Limb (tissue), 2 donors: ENCODE data around the gene IRX6.

Source experiments
- DNase-seq, 2 donors: peaks; one replicate each; pipeline ENCODE4 v3.0.0-alpha.2; 2016; ENCODE audit errors: extremely low spot score in 2 of 2

Gene IRX6

GRCh38 chr16:55323637-55324271 is at the start of gene IRX6:
Gene IRX6, plus strand, starts transcription at chr16:55324203. Its CDS starts 889 bp downstream, at chr16:55325092.
- peak; percentile 23 to 77 for DNase-seq

DNA sequence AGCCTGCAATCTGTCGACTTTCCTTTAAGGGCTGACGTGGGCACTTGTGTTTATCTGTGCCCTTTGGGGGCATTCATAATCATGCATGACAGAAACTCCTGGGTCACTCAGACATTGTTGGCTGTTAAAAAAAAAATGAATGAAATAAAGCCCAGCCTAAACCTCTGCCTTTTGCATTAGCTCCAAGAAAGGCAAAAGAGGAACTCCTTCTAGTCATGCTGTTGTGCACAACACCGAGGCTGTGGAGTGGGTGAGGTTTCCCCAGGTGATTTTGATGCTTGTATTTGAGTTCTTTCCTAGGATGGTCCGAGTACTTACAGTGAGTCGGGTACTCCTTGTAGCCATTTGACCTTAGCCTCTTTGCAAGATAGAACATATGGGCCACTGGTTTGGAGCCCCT is 49.6 kb upstream of the IRX6 start:
- DNase-seq: no peak

DNA sequence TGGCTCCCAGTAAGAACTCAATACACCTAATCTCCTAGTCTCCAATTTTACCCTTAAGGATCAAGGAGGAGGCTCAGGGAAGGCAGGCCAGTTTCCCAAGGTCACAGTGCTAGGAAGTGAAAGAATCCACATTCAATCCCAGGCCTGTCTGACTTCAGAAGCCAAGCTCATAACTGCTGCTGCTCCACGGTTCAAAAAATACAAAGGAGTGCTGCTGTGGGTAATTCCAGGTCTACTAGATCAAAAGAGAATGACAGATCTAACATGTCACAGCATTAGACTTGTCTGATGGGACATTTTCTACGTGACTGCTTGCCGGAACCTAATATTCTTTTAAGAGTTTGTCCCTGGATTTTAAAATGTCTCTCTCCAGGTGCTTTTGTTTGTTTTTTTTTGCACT is 48.8 kb upstream of the IRX6 start:
- no peak for DNase-seq

DNA sequence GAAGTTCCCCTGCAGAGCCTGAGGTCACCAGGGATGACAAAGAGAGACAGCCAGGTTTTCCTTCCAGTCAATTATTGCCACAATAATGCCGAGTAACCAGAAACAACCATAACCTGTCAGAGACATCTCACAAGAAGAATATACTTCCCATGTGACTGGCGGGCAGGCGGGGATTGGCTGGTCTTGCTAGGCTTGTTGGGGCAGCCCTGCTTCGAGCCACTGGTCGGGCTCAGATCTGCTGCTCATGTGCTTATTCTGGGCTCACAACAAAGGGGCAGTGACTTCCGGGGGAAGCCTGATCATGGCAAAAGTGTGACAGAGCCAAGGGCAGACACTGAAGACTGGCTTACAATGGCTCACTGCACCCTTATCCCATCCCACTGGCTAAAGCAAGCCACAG is 48.1 kb upstream of the IRX6 start:
- no peak for DNase-seq

DNA sequence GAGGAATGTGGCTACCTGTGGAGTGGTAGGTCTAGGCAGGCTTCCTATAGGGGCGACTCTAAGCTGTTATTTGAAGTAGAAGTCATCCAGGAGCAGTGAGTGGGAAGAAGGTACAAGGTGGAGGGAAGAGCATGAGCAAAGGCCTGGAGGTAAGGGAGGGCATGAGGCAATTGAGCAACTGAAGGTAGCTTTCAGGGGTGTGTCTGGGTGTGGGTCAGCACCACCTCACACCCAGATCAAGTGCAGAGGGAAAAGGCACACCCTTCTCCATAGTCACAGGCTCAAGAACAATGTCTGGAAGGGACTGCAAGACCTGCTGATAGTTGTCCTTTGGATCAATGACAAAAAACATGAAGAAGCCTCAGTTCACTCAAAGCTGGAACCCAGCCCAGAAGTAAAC is 46.5 kb upstream of the IRX6 start:
- DNase-seq: no peak

- DNase-seq: no peak
Observed at GRCh38 chr16:55279598-55279997, 44.4 kb upstream of the IRX6 start.

DNA sequence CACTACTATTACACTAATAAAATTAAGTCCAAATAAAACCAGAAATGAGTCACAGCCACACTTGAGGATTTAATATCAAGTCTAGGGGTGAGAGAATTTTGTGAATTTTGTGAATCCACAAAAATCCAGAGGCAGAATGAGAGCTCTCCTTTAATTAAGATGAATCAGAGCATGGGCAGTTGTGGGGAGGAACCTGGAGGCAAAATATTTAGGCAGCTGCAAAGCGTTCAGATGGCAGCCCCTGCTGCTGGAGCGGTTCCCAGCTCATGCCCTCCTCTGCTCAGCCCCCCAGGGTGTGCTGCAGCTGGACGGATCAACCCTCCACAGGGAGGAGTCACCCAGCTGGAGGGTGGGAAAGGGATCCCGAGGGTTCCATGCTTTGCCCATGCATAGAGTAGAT is 43.4 kb upstream of the IRX6 start:
- DNase-seq: no peak

DNA sequence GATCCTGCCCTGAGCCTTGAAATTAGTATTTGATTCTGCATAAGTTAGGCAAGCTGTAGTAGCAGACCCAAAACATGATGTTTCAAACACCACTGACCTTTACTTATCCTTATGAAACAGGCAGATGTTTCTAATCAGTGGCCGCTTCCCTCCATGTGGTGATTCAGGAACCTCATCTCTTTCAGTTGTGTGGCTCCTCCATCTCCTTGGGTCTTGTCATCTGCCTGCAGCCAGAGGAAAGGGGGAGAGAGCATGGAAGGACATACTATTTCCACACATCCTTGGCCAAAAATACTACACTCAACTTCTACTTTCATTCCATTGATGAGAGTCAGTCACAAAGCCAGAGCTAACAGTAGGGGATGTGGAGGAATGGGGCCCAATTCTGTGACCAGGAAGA is 41.6 kb upstream of the IRX6 start:
- no peak for DNase-seq

GRCh38 chr16:55283812-55284717 is 39.9 kb upstream of the IRX6 start:
- peak in 1 of 2 donors; percentile 30 for DNase-seq

DNA sequence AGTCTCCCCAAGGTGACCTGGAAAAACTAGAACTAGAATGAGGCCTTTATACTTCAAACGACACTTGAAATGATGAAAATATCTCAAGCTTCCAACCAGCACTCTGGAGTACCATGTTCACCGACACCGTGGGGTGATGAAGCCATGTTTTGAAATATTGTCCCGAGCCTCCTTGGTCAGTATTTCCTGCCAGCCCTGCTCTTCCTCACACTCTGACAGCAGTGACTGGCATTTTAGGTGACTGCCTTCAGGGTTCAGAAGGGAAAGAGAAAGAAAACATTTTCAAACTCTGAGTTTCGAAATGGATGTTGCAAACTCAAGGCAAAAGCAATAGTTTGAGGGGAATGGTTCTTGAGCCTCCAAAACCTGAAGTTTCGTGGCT is 39.3 kb upstream of the IRX6 start:
- DNase-seq: no peak

- DNase-seq: no peak
Observed at GRCh38 chr16:55285586-55285985, 38.4 kb upstream of the IRX6 start.

GRCh38 chr16:55289353-55289752 is 34.6 kb upstream of the IRX6 start:
- no peak for DNase-seq

DNA sequence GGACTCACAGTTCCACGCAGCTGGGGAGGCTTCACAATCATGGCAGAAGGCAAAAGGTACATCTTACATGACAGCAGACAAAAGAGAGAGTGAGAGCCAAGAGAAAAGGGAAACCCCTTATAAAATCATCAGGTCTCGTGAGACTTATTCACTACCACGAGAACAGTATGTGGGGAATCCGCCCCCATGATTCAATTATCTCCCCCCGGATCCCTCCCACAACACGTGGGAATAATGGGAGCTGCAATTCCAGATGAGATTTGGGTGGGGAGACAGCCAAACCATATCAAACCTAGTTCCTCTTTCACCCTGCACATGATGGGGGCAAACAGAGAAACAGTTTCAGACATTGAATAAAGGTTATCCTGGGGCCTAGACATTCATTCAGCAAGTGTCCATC is 32.2 kb upstream of the IRX6 start:
- DNase-seq: no peak

DNA sequence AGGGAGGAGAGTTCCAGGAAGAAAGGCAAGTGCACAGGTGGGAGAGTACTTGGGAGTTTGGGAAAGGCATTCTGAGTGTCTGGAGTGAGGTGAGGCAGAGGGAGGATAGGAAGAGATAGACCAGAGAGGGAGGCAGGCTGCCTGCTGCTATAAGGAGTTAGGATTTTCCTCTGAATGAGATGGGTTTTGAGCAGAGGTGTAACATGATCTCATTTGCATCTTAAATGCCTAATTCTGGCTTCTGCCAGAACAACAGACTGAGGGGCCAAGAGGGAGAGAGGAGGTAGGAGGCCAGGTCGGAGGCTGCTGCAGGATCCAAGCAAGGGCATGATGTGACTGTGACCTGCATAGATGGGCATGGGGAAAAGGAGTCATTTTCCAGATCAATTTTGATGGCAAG is 31.5 kb upstream of the IRX6 start:
- no peak for DNase-seq

DNA sequence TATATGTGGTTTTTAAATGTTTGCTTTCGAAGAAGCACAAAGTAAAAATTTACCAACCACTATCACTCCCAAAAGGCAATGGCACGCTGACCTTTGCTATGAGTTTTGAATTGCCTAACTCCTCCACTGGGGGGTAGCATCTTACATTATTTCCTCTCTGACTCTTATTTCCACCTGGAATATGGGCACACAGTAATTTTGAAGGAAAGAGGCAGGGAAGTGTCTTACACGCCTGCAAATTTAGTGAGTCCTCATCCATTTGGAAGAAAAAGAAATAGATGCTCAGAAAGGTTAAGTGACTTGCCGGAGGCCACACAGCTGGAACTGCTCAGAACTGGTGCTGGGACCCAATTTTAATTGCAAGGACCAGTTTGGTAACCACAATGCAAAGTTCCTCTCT is 29.9 kb upstream of the IRX6 start:
- DNase-seq: no peak

DNA sequence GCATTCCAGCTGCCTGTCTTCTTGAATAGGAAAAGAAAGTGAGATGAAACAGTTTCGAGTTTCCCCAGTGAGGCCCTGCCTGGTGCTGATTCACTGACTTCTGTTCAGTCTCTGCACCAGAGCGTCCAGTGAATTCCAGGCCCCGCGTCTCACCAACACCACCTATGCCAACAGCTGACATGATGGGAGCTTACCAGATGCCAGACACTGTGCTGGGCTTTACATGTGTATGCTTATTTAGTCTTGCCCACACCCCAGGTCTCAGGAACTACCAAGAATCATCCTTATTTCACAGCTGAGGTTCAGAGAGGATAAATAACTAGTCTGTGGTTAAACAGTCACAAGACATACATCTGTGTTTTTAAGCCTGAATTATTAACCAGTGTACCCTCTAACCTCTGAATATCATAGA is 29.1 kb upstream of the IRX6 start:
- DNase-seq: no peak

- DNase-seq: no peak
Observed at GRCh38 chr16:55297062-55297909, 26.7 kb upstream of the IRX6 start.

- no peak for DNase-seq
Observed at GRCh38 chr16:55297910-55298479, 26.0 kb upstream of the IRX6 start.

DNA sequence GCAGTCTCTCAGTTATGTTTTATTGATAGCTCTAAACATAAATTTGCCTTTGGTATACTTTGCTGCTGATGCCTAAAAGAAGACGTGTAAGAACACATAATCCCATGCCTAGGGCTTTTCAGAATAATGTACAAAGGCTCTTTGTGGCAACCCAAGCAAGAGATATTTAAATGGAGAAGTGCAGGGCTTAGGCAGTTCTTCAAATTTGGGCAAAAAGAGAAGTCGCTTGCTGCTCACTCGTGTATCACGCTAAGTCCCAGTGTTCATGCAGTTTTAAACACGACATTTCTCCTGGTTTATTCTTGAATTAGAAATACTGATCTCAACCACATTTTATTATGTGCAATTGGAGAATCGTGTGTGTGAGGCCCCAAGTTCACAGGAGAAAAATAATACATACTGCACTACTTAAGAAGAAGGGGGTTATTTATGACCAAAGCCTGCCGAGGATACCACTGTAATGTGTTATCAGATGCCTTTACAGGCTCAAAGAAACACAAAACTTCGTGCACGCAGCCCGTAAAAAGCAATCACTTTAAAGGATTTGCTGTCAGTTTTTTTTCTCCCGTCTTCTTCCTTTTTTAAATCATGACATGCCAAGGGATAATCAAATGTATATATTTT is 22.5 kb upstream of the IRX6 start:
- no peak for DNase-seq

- DNase-seq: no peak
Observed at GRCh38 chr16:55302635-55303034, 21.4 kb upstream of the IRX6 start.

DNA sequence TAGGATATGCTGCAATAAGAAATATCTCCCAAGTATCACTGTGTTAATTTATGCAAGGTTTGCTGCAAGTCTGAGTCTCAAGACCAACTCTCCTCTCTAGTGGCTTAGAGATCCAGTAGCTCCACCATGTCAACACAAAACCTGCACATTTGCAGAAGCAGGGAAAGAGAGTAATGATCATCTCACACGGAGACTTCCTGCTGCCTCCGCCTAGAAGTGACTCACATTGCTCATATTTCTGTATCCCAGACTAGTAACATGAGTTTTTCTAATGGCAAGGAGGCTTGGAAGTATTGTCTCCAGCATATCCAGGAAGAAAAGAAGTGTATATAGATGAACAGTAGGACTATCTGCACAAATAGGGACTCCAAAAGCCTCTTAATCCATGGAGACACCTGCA is 15.0 kb upstream of the IRX6 start:
- no peak for DNase-seq
